ENCODE data around the gene SERPINA5.

GRCh38 chr14:94593749-94594431 is 12.7 kb downstream of the SERPINA5 start:
- TF ChIP-seq ELK1 (IDR thresholded peaks at IDR 0.05; ENCODE audit: low read depth, low read length) (no peak), RAD21 (conservative IDR thresholded peaks at IDR 0.05 in 1 of 2, IDR thresholded peaks at IDR 0.05 in 1 of 2) (no peak), CTCF (IDR thresholded peaks at IDR 0.05) (no peak), HEYL (CRISPR knock-in tag; IDR thresholded peaks at IDR 0.05) (no peak), PHF8 (IDR thresholded peaks at IDR 0.05; ENCODE audit: borderline replicate concordance, low read depth) (no peak), FOSL2 (IDR thresholded peaks at IDR 0.05) (no peak), FOSL2 (CRISPR knock-in tag; IDR thresholded peaks at IDR 0.05) (no peak), MYC (IDR thresholded peaks at IDR 0.05; ENCODE audit: borderline replicate concordance, low read length) (no peak), SREBF2 (IDR thresholded peaks at IDR 0.05) (no peak)

Data from A549 (cell line).